GM19239 (cell line): Measurements from ENCODE around the gene PWWP2B.

ENCODE experiments used
- DNase-seq: peaks from one replicate; pipeline ENCODE4 v3.0.0; 2011; ENCODE audit warnings: low spot score; ENCODE audit not compliant: insufficient read length
- FAIRE-seq: peaks from 2 replicates; lab custom pipeline; 2011; peaks lifted over from hg19 to GRCh38; lab: Jason Lieb, UNC

Gene PWWP2B

DNA sequence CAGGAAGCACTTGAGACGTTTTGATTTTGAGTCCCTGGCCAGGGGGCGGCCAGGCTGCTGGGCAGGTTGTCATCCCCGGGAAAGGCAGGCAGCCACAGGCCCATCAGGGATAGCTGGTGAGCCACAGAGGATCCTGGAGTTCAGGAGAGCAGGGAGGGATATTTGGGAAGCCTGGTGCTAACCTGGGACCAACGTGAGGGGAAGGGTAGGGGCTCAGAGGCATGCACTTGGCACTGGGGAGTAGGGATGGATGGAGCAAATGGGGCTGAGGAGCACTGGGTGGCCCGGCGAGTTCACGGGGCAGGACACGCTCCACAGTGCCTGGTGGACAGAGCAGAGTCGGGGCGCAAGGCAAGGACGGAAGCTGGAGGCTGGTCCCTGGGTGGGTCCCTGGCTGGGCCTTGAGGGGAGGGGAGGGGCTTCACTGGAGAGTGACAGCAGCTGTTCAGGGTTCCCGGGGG, 34.8 kb upstream of the PWWP2B start:
- FAIRE-seq, result no peak
- DNase-seq, result no peak

DNA sequence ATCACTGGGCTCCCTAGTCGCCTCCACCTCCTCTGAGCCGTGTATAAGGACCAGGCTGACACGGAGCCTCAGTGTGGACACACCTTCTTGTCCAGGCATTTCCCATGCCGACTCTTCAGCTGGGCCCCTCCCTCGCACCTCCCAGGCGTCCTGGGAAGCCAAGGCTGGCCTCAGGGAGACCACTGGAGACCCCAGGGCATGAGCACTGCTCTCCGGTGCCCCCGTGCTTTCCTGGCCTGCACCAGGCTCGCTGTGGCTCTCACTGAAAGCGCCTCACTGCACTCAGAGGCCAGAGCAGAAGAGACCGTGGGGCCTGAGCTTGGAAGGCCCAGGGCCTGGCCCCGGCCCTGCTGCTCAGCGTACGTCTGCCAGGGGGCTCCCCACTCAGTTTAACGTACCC, 33.6 kb upstream of the PWWP2B start:
- no peak for DNase-seq
- no peak for FAIRE-seq

DNA sequence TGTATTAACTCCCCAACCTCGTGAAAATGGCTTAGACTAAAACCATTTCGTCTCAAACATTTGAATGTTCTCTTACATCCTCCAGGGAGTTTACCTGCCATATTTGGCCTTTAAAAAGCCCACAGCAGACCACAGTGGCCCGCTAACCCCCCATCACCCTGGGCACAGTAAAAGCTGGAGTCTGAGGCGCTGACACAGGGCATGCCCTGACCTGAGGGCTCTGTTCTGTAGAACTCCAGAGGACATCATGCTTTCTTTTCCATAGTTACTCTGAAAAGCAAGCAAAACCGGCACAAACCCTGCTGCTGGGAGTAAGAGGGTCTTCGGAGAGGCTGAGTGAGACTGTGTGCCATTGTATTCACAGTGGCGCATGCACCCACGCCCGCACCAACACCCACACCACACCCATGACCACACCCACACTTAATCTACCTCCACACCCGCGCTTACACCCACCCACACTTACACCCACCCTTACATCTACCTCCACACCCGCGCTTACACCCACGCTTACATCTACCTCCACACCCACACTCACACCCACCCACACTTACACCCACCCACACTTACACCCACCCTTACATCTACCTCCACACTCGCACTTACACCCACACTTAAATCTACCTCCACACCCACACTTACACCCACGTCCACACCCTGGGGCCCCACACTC, 32.9 kb upstream of the PWWP2B start:
- no peak for DNase-seq
- peak; percentile 99 for FAIRE-seq

DNA sequence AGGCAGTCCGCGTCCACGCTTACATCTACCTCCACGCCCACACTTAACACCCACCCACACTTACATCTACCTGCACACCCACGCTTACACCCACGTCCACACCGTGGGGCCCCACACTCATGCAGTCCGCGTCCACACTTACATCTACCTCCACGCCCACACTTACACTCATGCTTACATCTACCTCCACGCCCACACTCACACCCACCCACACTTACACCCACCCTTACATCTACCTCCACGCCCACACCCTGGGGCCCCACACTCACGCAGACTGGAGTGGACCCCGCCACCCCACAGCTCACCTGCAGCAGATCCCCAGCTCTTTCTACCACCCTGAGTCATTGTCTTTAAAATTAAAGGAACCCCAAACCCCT, 32.4 kb upstream of the PWWP2B start:
- no peak for DNase-seq
- no peak for FAIRE-seq

DNA sequence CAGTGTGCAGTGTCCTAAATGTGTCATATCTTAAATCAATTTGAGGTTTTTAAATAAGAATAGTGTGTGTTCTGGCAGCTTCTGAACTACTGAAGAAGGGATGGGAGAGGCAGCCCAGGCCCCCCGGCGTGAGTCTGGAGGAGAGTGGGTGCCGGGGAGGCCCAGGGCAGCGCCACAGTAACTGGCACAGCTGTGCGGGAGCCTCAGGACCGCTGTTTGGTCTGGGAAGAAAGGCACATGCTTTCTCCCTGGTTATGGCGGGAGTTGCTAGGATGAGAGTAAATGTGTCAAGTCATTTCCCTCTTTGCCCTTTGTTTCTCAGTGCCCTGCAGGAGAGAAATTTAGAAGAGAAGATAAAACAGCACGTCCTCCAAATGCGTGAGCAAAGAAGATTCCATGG, 31.9 kb upstream of the PWWP2B start:
- DNase-seq (no peak), FAIRE-seq (no peak)

GRCh38 chr10:132366006-132366405, 31.0 kb upstream of the PWWP2B start:
- FAIRE-seq (no peak), DNase-seq (no peak)

DNA sequence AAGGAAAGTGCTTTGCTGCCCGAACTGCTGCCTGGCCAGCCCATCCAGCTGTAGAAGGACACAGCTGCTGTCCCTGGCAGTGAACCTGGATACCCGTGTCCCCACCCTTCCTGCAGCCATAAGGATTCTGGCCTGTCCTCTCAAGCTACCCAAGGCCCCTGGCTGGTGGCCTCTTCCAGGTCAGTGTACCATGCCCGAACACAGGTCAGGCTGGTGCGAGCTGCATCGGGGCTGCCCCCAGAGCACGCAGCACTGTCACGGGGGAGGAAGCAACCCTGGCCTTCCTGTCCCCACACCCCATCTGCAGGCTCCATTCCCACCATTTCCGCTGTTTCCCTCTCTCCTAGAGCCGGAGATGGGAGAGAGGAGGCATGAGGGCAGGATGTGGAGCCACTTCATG, 30.5 kb upstream of the PWWP2B start:
- FAIRE-seq (no peak), DNase-seq (no peak)

GRCh38 chr10:132368391-132368790, 28.6 kb upstream of the PWWP2B start:
- no peak for FAIRE-seq
- DNase-seq, result no peak

DNA sequence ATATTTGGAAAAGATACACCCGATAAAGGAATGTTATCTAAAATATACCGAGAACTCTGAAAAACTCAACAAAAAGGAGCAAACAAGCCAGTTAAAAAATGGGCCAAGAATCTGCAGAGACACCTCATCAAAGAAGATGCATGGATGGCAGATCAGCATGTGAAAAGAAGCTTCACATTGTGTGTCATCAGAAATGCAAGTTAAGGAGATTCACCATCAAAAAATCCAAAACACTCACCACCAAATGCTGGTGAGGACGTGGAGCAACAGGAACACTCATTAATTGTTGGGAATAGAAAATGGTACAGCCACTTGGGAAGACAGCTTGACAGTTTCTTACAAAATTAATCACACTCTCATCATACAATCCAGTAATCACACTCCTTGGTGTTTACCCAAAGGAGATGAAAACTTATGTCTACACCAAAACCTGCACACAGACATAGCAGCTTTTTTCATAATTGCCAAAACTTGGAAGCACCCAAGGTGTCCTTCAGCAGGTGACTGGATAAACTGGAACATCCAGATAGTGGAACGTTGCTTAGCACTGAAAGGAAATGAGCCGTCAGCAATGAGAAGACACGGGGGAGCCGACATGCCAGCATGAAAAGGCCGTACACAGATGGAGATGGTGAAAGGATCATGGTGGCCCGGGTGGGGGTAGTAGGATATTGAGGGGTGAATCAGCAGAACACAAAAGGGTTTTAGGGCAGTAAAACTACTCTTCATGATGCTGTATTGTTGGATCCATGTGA, 27.9 kb upstream of the PWWP2B start:
- FAIRE-seq, result no peak
- DNase-seq, result no peak

GRCh38 chr10:132369636-132370185, 27.3 kb upstream of the PWWP2B start:
- no peak for DNase-seq
- no peak for FAIRE-seq

GRCh38 chr10:132370426-132371340, 26.3 kb upstream of the PWWP2B start:
- no peak for FAIRE-seq

DNA sequence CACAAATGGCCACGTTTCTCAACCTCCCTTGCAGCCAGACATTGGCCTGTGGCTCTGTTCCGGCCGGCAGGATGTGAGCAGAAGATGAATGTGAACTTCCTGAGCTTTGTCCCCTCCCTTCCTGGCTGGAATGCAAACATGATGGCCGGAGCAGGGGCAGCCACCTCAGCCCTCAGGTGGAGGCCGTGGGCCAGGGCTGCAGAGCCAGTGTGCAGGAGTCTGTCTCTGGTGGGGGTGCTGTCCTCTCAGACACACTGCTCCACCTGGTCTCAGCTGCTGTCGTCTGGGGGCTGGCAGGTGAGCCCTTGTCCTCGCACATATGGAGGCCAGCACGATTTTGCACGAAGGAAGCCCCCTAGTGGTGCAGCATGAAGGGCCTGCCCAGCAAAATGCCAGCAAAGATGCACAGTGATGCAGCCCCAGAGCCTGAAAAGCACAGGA, 25.3 kb upstream of the PWWP2B start:
- no peak for DNase-seq
- no peak for FAIRE-seq

More at GRCh38 chr10:132370426-132371340, 26.3 kb upstream of the PWWP2B start:
- DNase-seq, result no peak

- FAIRE-seq, result no peak
- DNase-seq, result no peak
These were observed 24.4 kb upstream of the PWWP2B start for GRCh38 chr10:132372516-132373095.

GRCh38 chr10:132373241-132373955, 23.6 kb upstream of the PWWP2B start:
- no peak for FAIRE-seq
- no peak for DNase-seq

DNA sequence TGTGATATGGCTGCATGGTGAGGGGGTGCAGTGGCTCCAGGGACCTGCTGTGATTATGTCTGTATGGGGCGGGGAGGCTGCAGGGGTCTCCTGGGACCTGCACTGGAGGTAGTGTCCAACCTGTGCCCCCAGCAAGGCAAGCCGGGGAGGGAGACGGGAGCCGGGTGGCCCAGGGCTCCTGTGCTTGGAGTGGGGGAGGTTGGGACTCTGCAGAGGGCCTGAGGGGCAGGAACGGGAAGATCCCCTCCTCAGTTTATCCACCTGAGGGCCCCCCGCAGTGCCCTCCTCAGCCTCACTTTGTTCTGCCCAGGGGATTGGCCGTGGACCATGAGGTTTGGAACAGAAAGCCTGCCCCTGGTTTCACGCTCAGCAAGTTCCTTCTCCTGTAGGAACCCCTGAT, 22.8 kb upstream of the PWWP2B start:
- no peak for DNase-seq
- FAIRE-seq, result no peak

- no peak for DNase-seq
These were observed 22.4 kb upstream of the PWWP2B start for GRCh38 chr10:132374612-132375011.

GRCh38 chr10:132375116-132375794, 21.7 kb upstream of the PWWP2B start:
- DNase-seq, result no peak
- FAIRE-seq, result no peak

More at GRCh38 chr10:132374612-132375011, 22.4 kb upstream of the PWWP2B start:
- no peak for FAIRE-seq

DNA sequence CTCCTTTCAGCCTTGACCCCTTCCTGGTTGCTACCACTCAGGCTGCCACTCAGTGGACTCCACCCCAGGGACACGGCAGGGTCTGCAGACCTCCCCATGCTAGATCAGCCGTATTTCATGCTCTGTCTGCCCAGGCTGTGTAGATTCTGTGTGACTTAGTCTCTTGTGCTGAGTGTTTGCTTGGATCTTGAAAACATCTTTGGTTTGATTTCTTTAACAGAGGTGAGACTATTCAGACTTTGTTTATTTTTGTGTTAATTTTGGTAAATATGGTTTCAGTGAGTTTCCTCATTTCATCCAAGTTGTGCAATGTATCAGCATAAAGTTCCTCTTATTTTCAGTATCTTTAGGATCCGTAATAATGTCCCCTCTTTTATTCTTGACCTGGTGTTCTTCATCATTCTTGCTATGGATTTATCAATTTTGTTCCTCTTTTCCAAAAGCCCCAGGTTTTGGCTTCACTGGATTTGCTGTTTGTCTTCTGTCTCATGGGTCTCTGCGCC, 21.2 kb upstream of the PWWP2B start:
- FAIRE-seq (no peak), DNase-seq (no peak)

DNA sequence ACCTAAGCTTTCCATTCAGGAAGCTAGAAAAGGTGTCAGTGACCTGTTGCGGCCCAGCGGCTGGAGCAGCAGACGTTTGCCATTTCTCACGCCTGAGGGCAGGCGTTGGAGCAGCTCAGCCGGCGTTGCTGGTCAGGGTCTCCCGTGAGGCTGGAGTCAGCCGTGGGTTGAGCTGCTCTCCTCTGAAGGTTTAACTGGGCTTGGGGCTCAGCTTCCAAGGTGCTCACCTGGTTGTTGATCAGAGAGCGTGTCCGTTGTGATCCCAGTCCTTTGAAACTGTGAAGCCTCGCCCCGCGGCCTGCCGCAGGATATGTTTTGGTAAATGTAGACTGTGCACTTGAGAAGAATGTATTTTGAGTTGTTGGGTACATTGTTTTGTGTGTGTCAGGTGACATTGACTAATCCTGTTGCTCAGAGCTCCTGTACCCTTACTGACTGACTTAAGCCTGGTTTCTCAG, 20.6 kb upstream of the PWWP2B start:
- DNase-seq (no peak), FAIRE-seq (no peak)
